Stimulated activated CD8-positive, alpha-beta memory T cell treated with anti-CD3 and anti-CD28 coated beads, Interleukin-2, amount 100 ng/mL, for 48 hours (primary cell): ENCODE results near the gene HSPA1A.

Source experiments
- DNase-seq, 2 donors: peaks; one replicate each; pipeline ENCODE4 v3.0.0-alpha.2; 2020; ENCODE audit warnings: low read depth in 2 of 2

Gene HSPA1A

DNA sequence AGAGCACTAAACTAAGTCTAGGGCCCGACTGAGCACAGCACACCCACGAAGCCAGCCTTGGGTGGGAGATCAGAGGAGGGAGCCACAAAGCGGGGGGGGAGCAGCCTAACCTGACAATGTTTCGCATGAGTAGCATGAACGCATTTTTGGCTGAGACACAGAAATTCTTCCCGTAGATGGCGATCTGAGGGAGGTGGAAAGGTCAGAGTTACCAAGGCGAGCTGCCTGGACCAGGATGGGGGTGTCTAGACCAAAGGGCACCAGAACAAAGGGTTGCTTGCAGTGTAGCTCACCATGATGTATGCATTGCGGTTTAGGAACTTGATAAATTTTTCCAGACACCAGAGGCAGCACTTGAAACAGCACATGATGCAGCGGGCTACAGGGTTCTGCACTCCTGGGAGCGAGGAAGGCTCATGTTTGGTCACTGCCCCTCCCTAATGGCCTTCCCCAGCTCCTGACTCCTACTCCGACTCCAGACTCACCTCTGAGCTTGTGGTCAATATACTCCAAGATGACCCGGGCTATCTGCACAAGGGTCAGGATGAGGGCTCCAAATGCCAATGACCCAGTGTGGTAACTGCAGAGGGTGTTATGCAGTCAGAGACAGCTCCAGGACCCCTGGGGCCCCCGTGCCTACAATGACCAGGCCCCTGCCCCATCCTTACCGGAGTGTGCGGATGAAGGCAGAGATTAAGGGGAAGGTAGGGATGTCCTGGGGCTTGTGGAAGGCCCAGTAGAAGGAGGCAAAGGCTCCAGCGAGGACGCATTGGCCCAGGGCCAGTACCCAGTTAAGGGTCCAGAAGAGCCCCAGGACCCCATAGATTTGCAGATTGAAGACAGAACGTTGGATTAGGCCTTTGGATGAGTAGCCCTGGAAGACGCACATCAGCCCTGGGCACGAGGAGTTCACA is 50.1 kb downstream of the HSPA1A start:
- DNase-seq = no peak
